Prostate gland (tissue), 2 donors: Measurements from ENCODE around the gene GALNT13.

Experiments
- POLR2A ChIP-seq: fragments of 450-650 bp; IDR thresholded peaks from one replicate; pipeline ENCODE4 v1.6.1; 2016; ENCODE audit warnings: antibody characterized with exemption, mild to moderate bottlenecking
- POLR2AphosphoS5 ChIP-seq: sonication (generic); formaldehyde crosslinking; IDR thresholded peaks from one replicate; pipeline ENCODE4 v1.6.1; 2017; ENCODE audit warnings: antibody characterized with exemption
- TF ChIP-seq, protein P1 (sequence below), 4 experiments: fragments of 200-600 bp in 2 of 4; fragments of 450-650 bp in 2 of 4; sonication (generic) in 2 of 4; IDR thresholded peaks; 1 replicate in 3 of 4; 2 replicates in 1 of 4; pipeline ENCODE4 v1.5.1; 2016 to 2019; ENCODE audit warnings: antibody characterized with exemption in 4 of 4, mild to moderate bottlenecking in 2 of 4, moderate library complexity in 2 of 4

DNA sequence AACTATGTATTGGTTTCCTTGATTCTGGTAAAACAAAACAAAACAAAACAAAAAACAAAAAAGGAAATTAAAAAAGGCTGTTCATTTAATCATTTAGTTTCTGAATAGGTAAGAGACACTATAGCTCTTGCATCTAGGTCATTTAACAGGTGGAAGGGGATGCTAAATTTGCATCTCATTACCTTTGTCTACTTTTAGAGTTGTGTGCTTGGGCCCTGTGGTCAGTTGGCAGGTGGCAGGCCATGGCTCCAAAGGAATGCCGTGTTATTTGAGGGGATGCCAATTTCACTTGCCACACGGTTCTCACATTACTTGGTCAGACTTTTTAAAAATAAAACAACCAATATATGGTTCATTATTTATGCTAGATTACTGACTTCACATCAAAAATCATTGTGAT is 9.2 kb downstream of the GALNT13 start:
- TF ChIP-seq, protein P1, sequence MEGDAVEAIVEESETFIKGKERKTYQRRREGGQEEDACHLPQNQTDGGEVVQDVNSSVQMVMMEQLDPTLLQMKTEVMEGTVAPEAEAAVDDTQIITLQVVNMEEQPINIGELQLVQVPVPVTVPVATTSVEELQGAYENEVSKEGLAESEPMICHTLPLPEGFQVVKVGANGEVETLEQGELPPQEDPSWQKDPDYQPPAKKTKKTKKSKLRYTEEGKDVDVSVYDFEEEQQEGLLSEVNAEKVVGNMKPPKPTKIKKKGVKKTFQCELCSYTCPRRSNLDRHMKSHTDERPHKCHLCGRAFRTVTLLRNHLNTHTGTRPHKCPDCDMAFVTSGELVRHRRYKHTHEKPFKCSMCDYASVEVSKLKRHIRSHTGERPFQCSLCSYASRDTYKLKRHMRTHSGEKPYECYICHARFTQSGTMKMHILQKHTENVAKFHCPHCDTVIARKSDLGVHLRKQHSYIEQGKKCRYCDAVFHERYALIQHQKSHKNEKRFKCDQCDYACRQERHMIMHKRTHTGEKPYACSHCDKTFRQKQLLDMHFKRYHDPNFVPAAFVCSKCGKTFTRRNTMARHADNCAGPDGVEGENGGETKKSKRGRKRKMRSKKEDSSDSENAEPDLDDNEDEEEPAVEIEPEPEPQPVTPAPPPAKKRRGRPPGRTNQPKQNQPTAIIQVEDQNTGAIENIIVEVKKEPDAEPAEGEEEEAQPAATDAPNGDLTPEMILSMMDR (IDR thresholded peaks at IDR 0.05) = no peak
- TF ChIP-seq POLR2AphosphoS5 (no peak), POLR2A (no peak)
